HG03175 (cell line): ENCODE data around the gene MTG2.

Experiments used
- ATAC-seq: cut with Tn5 transposase; IDR thresholded peaks from one replicate; pipeline ENCODE4 v1.9.1; 2021; ENCODE audit warnings: mild to moderate bottlenecking, moderate library complexity; ENCODE audit not compliant: unreplicated experiment

Gene MTG2

GRCh38 chr20:62201173-62202082, 18.6 kb downstream of the MTG2 start:
- peak; percentile 66 for ATAC-seq

DNA sequence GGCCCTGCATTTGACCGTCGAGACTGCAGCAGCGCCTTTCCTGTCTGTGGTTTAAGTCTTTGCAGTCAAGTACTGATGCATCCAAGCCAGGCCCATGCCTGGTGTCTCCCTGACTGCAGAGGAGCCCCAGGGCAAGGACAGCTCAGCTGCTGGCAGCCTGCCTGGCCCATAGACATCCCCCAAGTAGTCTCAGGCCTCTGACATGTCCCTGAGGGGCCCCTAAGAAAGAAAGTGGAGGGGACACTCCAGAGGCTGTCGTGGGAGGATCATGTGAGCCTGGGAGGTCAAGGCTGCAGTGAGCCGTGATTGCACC, 19.2 kb downstream of the MTG2 start:
- peak; percentile 32 for ATAC-seq

- ATAC-seq, result no peak
Observed at GRCh38 chr20:62202676-62203377, 20.0 kb downstream of the MTG2 start.

DNA sequence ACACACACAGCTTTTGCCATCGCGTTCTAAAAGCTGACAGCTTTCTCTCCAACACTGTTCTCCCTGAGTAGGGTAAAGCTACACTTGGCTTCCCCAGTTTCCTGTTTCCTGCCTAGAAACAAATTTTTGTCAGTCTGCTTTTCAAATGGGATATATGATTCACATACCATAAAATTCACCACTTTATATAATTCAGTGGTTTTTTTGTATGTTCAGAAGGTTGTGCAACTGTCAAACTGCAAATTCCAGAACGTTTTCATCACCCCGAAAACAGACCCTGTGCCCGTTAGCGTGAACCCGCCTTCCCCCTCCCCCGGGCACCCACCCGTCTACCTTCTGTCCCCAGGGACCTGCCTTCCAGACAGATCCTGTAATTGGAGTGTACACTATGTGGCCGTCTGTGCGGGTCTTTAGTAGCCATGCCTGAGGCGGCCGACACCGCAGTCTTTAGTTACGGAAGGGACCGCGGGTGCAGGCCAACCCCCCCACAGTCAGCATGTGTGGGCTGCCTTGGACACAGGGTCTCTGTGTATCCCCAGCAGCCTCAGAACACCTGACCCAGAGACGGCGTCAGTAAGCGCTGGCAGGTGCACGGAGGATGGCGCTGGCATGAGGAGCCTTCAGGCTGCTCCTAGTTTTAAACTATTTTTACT, 20.7 kb downstream of the MTG2 start:
- no peak for ATAC-seq

DNA sequence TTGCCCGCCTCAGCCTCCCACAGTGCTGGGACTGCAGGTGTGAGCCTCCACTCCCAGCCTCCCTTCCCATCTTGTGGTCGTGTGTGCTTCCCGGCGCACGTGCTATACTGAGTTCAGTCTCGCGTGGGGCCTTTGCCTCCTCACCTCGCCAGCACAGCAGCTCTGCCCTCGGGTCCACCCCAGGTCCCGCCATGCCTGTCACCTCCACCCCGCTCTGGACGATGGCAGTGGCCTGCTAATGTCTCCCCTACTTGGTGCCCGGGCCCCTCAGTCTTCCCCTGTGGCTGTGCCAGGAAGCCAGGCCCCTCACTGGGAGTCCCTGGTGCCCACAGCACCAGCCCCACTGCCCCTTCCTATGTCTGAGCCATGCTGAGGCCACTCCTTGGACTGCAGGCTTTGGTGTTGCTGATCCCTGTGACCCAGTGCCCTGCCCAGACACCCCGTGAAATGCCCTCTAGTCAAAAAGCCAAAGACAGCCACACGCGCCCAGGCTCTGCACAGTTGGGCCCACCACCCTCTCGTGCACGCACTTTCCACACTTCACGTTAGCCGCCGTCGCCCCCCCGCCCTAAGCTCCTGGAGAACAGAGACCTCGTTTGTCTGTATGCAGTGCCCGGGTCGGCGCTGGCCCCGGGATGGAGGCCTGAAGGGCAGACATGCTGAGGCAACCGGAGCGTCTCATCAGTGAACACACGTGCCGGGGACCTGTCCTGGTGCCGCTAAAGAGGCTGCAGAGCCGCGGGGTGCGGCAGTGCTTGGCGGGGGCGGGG, 23.0 kb downstream of the MTG2 start:
- ATAC-seq, result no peak

DNA sequence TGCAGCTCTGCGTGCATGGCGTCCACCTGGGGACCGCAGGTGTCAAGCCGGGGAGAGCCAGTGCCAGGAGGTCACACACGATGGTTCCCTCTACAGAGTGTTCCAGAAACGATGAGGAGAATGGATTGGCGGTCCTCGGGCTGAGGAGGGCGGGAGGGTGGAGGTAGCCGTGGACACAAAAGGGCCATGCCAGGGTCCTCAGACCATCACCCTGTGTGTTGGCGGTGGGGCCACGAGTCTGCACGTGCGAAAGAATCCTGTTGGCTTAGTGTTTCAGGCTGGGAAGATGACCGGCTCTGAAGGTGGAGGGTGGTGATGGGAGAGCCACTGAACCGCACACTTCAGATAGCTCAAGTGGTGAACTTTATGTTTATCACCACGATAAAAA, 23.6 kb downstream of the MTG2 start:
- no peak for ATAC-seq

DNA sequence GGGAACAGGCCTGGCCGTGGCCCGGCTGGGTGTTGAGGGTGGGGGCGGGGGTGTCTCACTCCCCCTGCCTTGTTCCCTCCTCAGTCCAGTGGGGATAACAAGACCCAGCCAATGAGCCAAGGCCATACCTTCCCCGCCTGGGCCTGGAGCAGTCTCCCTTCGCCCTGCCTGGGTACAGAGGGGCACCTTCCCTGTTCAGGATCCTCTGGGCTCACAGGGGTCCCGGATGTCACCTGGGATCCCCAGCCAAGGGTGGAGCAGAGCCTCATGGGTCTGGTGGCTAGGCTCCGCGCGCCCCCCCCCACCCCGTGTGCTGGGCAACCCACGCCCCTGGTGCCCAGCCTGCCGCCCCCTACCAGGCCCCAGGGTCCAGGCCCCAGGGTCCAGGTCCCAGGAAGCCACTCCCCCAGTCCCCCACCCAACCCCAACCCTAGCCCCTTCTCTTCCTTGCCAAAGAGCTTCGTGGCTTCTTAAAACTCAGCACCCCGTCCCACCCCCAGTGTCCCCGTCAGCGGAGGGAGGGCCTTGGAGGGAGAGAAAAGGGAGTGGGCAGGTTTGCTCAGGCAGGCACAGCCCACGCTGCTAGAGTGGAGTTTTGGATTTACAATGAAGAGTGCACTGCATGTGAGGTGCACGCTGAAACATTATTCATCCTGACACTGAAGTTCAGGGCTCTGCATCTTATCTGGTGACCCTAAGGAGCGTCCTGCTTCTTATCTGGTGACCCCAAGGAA, 25.4 kb downstream of the MTG2 start:
- no peak for ATAC-seq

DNA sequence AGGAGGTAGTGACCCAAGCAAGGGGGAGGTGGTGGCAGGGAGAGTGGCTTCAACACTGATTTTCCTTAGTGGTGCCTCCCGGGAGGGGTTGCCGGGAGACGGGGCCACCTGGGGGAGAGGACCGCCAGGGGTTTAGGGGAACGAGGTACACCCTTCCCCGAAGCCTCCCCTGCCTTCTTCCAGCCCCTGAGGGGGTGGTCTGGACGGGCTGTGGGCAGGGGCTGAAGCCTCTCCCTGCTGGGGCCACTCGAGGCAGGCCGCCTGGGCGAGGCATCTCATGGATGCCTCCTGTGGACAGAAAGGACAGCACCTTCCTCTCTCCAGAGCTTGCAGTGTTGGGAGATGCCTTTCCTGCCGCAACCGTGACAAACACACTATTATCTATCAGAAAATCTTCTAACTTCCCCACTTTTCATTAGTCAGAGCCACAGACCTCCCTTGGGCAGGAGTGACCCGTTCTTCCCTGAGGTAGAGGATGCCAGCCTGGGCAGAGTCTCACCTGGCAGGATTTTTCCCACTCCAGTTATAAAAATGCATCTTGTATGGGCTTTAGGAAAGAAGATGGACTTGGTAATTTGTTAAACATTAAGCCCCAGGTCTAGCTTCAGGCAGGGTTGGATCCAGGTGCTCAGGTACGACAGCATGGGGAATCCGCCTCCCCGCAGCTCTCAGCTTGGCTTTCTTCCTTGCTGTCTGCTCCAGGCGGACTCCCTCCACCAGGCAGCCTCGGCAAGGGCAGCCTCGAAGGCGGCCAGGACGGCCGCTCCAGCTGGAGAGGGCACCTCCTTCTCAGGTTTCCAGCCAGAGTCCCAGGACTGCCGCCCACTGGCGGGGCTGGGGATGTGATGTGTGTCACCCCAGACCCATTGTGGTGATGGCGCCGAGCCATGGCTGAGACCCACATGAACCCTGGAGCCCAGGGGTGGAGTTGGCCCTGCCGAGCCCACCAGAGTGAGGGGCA, 26.2 kb downstream of the MTG2 start:
- no peak for ATAC-seq

DNA sequence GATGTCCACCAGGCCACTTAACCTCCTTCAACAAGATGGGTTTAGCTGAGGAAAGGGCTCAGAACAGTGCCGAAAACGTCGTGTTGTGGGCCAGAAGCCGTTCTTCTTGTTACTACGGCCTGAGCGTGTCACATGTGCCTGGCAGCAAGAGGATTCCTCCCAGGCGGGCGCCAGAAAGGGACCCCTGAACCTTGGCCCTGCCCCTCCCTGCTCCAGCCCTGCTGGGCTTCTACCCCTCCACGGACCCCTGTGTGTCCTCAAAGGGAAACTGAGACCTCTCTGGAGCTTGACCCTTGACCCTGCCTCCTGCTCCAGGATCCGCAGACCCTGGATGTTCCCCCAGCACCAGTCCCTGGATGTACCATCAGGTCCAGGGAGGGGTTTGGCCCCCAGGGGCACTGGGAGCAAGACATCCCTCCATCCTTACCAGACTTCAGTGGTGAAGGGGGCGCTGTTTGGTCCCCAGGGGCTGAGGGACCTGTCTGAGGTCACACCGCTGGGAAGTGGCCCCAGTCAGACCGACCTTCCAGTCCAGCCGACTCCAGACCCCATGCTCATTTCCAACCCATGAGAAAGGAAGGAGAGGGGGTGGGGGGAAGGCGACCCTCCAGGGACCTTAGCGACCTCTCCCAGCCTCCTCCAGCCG, 27.1 kb downstream of the MTG2 start:
- no peak for ATAC-seq

GRCh38 chr20:62210496-62210855, 27.6 kb downstream of the MTG2 start:
- ATAC-seq, result no peak

DNA sequence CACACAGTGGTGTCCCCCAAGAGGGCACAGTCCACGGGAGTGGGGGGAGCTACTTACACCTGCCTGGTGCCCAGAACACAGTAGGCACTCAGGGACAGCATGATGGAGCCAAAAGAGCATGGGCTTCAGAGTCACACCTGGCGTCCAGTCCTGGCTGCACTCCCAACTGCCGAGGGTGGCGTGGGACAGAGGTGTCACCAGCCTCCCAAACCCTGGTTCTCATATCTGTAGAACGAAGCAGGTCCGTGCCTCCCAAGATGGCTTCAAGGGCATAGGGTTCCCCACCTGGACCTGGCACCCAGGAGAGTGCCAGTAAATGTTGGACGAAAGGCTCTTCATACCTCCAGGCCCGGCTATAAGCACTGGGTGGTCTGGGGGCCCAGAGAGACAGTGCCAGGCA, 28.4 kb downstream of the MTG2 start:
- ATAC-seq, result no peak

GRCh38 chr20:62211769-62212288, 29.0 kb downstream of the MTG2 start:
- no peak for ATAC-seq

DNA sequence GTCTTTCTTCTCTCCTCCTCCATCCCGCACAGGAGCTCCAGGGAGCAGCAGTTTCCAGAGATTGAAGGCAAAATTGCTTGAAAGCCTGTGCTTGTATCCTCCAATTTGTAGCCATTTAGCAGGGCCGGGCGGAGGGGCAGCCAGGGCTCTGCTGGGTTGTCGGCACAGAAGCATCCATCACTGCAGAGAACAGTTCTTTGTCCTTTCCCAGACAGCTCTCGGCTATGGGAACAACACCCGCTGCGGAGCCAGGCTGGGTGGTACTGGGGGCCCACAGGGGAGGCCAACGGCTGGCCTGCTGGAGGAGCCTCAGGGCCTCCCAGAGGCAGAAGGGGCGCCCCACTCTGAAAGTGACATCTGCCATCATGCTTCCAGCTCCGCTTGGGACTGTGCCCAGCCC, 29.5 kb downstream of the MTG2 start:
- ATAC-seq, result no peak

DNA sequence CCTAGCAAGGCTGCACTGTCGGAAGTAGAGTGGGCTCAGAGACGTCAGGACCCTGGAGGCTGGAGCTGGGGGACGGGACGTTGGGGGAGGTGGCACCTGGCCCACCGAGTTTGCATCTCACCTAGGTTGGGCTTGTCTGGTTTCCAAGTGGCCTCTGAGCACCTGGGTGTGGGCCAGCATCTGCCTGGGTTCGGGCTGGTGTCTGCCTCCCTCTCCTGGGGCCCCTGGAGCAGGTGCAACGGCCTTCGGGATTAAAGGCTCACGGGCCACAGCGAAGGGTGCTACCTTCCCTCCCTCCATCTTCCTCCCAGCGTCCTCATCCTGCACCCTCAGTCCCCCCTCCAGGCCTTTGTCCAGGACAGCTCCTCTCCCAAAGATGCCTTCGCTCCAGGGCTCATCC, 31.2 kb downstream of the MTG2 start:
- ATAC-seq, result no peak

DNA sequence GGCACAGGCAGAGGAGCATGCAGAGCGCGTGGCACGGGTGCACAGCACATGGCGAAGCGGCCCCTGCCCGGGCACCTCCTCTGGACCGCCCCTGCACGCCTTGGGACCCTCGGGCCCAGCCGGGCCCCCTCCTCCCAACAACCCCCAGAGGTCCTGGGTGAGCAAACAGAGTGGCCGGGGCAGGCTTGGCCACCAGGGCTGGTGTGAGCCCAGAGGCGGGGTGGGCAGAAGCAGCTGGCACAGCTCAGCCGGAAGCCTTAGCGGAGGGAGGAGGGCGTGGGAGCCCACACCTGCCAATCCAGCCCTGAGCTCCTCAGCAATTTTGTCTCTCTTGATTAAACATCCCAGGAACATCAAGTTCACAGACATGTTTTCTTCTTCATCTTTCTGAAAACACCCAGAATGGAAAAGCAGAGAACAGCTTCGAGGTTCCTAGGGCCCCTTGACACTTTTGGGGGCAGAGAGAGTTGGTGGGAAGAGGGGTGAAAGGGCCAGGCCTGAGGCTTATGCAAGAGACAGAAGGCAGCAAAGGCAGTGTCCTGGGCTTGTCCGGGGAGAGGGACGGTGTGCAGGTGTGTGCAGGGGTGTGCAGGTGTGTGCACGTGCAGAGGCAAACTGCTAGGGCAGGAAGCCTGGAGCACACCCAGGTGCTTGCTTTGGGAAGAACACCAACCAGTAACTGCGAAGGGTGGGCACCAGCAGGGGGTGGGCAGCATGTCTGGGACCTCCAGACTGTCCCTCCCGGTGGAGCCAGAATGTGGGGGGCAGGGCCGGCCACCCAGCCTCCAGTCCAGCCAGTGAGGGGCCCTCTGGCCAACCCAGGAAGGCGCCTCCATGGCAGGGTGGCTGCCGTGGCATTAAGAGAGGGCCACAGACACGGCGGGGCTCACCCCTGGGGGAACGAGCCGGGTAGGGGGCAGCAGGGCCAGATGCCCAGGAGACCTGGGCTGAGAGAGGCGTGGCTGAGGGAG, 32.5 kb downstream of the MTG2 start:
- no peak for ATAC-seq

- ATAC-seq, result no peak
Observed at GRCh38 chr20:62215991-62216635, 33.3 kb downstream of the MTG2 start.
